Activated CD4-positive, CD25-positive, alpha-beta regulatory T cell treated with anti-CD3 and anti-CD28 coated beads, Interleukin-2, amount 50 U/mL, for 24 hours (primary cell): ENCODE data around the gene TMEM54.

ENCODE experiments used
- ATAC-seq, 2 donors: fragments of 150-1000 bp; cut with Tn5 transposase; one replicate each; pipeline ENCODE4 v1.10.0; 2021; ENCODE audit warnings: mild to moderate bottlenecking in 1 of 2, moderate library complexity in 1 of 2

TMEM54 gene

DNA sequence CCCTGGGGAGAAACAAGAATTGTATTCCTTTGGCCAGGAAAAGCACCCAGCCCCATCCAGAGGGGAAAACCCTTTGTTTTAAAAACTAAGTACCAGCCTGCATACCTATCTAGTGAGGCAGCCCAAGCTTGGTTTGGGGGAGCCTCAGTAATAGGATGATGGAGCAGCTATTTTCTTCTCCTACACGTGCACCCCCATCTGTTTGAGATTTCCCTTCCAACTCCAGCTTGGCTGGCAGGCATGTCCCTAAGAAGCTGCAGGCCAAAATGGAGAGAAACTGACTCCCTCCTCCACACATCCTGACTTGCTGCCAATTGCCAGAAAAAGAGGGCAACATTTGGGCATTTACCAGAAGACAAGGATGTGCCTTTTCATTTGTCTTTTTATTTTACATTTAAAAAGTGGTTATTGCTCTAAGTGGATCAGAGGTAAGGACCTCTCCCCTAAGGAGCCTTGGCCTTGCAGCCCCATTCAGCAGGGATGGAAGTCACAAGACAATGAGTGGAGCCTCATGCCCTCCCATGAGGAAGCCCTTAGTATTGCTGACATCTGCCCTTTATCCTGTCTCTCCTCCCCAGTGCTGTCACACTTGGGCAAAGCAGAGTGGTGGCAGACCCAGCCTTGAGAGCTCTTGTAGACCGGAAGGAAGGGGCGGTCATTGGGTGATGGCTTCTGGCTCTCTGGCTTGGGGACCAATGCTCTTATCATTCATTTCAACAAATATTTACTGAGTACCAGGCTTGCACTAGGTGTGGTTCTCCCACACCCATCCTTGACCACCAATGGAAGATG, 39.1 kb downstream of the TMEM54 start:
- no peak for ATAC-seq

DNA sequence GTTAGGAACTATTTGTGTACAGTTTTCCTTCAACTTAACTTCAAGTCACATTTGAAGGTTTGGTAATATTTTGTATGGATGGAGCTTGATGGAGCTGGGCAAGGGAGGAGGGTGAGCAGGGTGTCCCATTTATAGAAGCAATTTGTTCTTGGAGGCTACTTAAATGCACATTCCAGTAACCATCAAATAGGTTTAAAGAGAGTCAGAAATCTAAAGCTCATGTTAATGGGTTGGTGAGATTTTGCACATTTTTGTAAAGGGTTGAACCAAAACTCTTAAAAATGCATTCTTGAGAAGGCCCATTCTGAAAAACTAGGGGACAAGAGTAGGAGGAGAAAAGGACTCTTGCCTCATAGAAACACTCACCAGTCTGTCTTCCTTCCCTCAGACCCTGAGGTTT, 40.6 kb downstream of the TMEM54 start:
- ATAC-seq = no peak

DNA sequence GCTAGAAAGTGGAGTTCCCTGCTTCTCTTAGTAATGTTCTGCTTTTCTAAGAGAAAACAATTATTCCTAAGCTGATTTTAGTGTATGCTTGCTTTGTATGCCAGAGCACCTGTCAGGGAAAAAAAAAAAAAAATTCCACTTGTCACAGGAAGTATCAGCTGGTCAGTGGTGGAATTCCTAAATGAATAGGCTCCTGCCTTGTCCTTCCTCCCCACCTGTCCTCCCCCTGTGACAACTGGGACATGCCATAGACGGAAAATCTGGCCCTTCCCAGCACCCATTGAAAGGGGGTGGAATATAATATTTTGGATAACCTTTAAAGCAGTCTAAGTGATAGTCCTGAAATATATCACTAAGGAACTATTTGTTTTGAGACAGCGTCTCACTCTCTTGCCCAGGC, 41.3 kb downstream of the TMEM54 start:
- no peak for ATAC-seq

DNA sequence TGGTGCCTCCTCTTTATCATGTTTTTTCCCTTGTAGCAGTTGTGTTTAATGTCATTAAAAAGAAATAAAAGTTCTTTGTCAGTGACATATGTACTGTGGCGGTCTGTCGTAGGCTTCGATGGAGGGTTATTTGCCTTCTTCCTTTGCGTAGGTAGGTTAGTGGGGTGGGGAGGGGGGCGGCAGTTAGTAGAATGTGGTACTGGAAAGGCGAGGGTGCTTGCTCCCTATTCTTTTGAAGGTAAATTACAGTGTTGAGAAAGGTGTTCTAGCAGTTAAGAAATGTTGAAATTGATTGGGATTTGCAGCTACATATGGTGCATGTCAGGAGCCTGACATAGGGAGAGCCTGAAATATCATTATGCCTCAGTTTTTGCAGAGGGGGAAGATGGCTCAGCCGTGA, 42.4 kb downstream of the TMEM54 start:
- no peak for ATAC-seq

DNA sequence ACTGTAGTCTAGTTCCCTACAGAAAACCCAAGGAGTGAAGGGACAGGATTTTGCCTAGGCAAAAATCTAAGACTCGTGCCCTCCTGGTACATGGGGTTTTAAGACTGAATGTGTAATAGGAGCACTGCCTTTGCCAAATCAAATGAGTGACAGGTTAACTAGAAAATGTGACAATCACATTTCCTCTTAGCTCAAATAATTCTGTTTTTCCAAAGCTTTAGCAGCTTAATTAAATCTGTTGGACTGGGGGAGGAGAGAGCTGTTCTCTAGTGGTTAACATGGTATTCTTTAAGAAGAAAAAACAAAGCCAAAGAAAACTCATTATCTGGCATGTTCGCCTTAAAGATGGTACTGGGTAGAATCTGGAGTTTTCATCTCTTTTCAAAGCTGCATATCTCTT, 43.1 kb downstream of the TMEM54 start:
- ATAC-seq = no peak

DNA sequence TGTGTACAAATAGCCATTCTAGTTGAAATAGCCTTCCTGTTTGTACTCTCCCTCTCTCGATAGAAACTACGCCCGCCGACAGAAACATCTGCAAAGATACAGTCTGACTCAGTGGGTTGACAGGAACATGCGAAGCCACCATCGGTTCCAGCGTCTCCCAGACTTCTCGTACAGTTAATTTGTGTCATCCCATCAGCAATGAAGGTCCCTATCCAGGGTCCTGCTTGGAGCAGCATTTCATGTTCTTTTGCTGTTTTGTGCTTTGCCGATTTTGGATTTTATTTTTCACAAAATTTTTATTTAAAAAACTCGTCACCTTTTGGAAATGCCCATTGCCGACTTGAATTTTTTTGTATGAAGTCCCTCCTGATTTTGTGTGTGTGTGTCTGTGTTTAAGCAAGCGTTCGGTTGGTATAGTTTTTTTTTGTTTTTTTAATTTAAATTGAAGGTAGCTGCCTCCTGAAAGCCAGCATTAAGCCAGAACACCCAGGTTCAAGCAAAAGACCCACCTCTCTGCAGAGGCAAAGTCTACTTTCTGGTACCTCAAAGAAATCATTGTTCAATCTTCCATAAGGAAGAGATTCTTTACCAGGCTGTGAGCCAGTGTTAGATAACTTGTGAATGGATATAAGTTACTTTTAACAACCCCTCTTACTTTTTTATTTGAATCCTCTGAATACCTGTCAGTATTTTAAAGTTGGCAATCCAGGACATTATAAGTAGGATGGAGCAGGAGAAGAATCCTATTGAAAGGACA, 45.1 kb downstream of the TMEM54 start:
- no peak for ATAC-seq

DNA sequence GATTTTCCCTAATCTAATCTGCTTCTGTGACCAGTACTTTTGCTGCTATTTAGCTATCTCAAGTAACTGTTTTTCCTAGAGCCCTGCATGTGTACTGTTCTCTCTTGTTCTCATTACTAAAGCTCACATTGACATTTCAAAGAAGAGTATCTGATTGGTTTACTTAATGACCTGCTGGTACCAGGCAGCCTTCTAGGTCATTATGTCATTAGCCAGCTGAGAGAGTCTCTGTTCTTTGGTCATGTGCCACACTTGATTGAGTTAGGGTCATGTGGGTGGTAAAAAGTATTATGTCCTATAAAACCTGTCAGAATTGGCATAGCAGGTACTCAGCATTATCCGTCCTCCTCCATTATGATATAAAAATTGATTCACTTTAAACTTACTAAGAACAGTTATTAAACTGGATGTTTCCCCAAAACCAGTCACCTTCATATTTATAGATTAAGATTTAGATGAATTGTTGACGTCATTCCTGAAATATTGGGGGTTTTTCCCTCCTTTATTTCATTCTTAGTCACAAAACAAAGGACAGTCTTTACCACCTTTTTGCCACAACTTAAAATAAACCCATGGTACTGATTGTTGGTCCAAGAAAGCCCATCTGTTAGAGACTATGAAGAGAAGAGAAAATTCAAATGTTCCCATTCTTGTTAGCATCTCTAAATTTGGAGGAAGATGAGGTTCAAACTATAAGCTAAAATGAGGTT, 52.7 kb downstream of the TMEM54 start:
- peak; percentile 32 to 48 for ATAC-seq
